ENCODE data around the gene NIN.

Gene NIN, protein sequence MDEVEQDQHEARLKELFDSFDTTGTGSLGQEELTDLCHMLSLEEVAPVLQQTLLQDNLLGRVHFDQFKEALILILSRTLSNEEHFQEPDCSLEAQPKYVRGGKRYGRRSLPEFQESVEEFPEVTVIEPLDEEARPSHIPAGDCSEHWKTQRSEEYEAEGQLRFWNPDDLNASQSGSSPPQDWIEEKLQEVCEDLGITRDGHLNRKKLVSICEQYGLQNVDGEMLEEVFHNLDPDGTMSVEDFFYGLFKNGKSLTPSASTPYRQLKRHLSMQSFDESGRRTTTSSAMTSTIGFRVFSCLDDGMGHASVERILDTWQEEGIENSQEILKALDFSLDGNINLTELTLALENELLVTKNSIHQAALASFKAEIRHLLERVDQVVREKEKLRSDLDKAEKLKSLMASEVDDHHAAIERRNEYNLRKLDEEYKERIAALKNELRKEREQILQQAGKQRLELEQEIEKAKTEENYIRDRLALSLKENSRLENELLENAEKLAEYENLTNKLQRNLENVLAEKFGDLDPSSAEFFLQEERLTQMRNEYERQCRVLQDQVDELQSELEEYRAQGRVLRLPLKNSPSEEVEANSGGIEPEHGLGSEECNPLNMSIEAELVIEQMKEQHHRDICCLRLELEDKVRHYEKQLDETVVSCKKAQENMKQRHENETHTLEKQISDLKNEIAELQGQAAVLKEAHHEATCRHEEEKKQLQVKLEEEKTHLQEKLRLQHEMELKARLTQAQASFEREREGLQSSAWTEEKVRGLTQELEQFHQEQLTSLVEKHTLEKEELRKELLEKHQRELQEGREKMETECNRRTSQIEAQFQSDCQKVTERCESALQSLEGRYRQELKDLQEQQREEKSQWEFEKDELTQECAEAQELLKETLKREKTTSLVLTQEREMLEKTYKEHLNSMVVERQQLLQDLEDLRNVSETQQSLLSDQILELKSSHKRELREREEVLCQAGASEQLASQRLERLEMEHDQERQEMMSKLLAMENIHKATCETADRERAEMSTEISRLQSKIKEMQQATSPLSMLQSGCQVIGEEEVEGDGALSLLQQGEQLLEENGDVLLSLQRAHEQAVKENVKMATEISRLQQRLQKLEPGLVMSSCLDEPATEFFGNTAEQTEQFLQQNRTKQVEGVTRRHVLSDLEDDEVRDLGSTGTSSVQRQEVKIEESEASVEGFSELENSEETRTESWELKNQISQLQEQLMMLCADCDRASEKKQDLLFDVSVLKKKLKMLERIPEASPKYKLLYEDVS (N-terminal part only)

GRCh38 chr14:50830932-50831725 is at the start of gene NIN:
NIN (minus strand) TSS chr14:50831162; CDS start chr14:50822056, 9,106 bp downstream.
- DNase-seq: peak; percentile 48

DNA sequence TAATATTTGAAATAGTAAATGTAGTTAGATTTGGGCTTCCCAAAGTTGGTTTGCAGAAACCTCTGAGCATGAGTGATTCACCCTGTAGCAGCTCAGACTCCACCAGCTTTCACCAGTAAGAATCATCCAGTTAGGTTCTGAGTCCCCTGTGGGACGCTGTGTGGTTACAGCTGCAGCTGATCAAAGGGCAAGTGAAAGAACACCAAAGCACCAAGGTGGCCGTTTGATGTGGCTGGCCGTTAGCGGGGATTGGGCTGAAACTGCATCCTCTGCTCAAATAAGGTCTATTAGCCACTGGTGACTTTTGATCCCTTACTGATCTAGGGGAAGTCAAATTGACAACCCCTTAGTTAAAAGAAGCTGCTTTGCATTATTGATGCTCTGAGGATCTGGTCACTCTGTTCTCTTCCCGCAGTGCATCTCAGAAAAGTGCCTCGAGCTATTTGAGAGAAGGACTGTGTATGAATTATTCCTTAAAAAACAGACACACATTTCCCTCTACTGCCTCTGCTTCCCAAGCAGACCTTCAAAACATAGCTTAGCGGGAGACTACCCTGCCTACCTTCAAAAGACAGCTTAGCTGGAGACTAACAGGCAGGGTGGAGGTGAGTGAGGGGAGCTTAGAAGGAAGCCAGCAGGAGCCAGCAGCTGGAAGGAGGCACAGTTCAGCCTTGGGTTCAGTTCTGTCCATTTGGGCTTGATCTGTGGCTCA is 44.6 kb upstream of the NIN start:
- no peak for DNase-seq

- DNase-seq: no peak
Measured at GRCh38 chr14:50874757-50875156, 43.8 kb upstream of the NIN start.

DNA sequence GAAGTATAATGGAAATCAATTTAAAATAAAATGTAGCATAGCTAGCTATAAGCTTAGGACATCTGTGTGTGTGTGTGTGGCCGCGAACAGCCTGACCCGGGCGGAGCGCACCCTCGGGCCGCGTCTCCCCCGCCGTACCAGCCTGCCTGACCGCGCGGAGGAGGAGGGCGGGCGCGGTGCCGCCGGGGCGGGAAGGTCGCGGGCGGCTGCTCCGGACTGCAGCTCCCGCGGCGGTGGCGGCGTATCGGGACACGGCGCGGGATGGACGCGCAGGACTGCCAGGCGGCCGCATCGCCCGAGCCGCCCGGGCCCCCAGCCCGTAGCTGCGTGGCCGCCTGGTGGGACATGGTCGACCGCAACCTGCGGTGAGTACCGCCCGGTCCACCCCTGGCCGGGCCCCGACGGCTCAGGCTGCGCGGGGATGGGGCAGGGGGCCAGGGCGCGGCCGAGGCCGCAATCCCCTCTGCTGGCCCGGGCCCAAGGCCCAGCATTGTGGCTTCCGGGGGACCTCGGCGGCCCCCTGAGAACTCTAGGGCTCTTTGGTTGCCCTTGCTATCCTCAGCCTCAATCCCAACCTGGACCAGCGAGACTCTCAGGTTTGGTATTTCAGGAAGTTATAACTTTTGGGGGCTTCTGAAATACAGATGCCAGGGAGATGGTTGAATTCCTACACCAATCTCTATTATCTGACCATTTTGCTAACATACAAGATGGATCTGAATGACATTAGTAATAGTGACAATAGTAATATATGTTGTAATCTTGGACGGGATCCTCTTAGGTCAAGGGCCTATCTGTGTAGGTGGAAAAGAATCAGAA is 41.2 kb upstream of the NIN start, which contains the start of gene ABHD12B:
TSS of gene ABHD12B (plus strand) at position 140 of the 819 bp plus-strand sequence. CDS start at position 262, 122 bp downstream.
- DNase-seq: no peak

- no peak for DNase-seq
Measured at GRCh38 chr14:50871228-50871627, 40.3 kb upstream of the NIN start.

- no peak for DNase-seq
Measured at GRCh38 chr14:50865391-50866076, 34.6 kb upstream of the NIN start.

DNA sequence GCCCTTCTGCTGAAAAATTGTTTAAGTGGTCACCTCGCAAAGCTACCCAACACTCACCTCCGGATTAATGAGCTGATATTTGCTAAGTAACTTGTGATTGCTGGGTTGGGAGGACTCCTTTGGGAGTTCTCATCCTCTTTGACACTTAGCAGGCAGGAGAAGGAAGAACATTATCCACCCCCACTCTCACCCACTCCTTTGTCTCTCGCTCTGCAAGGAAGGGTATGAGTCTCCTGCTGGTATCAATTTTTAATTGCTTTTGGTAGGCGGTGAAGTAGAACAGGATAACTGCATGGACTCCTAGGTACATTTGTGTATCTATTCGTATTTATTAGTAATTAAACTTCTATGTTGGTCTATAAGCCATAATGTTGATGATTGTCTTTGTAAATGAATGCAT is 34.0 kb upstream of the NIN start:
- no peak for DNase-seq

DNA sequence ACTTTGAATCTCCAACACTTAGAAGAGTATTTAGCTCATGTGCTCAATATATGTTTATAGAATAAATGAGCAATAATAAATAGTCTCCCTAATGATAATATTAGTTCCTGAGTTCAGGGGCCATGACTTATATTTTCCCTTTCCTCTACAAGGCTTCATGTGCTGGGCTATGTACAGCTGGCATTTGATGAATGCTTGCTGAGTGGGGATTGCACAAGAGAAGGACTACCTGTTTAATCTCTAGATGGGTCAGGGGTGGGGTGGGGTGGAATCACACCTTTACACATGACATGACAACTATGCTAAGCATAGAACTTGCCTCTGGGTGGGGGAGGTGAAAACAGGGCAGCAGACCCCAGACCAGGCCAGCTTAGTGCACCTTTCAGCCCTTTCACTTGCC is 33.3 kb upstream of the NIN start:
- no peak for DNase-seq

DNA sequence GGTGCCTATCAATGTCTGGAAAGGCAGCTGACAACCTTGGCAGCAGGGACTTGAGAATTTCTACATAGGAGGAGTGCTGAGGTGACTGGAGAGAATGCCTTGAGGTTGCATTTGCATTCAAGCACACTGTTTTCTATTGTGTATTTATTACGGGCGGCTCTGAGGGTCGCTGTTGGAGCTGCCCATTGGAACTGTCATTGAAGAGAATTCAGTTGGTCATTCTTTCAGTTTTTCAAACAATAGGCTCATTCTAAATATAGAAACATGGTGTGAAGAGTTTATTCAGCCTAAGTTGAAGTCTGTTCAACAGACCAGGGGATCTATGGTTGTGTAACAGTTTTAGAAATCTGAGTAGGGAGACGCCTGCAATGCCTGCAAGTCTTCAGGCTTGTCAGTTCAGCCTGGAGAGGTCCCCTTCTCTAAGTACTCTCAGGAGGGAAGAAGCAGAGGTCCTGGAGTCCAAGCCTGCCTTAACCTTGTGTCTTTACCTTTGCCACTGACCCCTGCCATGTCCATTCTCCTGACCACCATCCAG is 31.1 kb upstream of the NIN start:
- DNase-seq: no peak

GRCh38 chr14:50860478-50861086 is 29.6 kb upstream of the NIN start:
- DNase-seq: peak; percentile 14

- no peak for DNase-seq
Measured at GRCh38 chr14:50859296-50859624, 28.3 kb upstream of the NIN start.

GRCh38 chr14:50856660-50857059 is 25.7 kb upstream of the NIN start:
- DNase-seq: no peak

DNA sequence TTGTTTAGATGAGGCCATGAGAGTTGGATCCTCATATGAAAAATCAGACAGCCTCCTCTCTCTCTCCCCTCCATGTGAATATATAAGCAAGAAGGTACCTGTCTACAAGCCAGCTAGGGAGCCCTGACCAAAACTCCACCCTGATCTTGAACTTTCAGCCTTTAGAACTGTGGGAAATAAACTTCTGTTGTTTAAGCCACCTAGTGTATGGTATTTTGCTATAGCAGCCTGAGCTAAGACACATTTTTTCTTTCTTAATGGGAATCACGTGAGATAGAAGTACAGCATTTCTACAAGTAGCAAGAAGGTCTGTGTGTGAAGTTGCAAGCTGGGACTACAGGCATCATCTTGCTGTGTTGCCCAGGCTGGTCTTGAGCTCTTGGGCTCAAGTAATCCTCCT is 24.6 kb upstream of the NIN start:
- DNase-seq: no peak

- no peak for DNase-seq
Measured at GRCh38 chr14:50854521-50854920, 23.6 kb upstream of the NIN start.

DNA sequence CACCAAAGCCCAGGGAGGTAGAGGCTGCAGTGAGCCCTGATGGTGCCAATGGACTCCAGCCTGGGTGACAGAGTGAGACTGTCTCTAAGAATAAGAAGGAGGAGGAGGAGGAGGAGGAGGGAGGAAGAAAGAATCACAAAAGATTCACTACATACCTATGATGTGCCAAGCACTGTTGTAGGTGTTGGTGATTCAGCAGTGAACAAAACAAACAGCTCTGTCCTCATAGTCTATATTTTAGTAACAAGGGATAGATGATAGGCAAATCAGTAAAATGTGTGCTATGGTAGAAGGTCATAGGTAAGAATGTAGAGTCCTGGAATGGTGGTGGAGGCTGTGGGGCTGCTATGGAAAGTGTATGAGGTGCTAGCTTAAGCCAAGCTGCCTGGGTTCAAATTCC is 22.9 kb upstream of the NIN start:
- DNase-seq: no peak

DNA sequence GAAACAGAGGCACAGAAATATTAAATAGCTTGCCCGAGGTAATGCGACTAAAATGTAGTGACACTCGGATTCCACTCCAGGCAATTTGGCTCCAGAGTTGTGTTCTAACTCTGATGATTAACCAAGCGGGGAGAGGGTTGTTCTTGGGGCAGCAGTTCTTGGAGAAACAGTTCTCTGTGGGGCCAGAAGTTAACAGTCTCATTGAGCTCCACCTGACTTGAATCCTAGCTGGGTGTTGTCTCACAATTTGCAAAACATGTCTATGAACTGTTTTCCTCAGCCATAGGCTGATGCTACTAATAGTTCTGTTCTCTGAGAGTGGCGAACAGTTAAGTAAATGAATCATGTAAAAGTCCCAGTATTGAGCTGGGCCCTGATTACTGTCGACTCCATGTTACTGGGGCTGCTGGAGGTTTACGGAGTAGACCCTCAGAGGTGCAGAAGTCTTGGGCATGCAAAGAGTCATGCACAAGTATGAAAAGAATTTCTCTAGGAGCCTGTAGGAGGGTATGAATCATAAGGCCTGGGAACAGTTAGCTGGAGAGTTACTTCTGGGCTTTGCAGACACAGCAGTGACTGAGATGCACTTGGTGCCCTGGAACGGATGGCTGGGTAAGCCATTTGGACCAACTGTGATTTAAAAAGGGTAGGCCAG is 15.4 kb upstream of the NIN start:
- peak; percentile 36 for DNase-seq

GRCh38 chr14:50845166-50845565 is 14.2 kb upstream of the NIN start:
- DNase-seq: no peak

GRCh38 chr14:50844391-50844790 is 13.4 kb upstream of the NIN start:
- no peak for DNase-seq

DNA sequence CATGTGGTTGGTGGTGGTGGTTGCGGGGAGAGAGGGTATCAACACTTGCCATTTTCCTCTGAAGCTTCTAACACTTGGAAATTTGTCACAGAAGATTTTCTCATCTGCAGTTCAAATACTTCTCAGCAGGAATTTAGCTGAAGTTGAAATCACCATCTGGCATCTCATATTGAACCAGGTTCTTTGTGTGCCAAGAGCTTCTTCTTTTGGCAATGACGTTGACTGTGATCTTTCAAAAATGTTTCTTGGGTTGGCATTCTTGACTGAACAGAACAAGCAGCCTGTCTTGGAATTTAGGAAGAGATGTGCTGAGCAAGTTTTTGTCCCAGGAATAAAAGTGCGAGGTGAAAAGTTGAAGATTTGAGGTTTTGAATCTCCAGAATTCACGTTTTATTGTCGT is 8.7 kb upstream of the NIN start:
- DNase-seq: no peak

Data from amniotic stem cell (primary cell).